Stimulated activated CD8-positive, alpha-beta memory T cell treated with anti-CD3 and anti-CD28 coated beads, Interleukin-7, amount 100 ng/mL, for 48 hours (primary cell): ENCODE measurements around the gene RMND5B.
A peak's percentile ranks its signal among the peaks of the same experiment; 100 is the strongest.
"Not testable (repeated sequence)": the region's sequence is repeated elsewhere in the genome, so short reads cannot be mapped to it uniquely, and the experiment has no call there.

Experiments
- DNase-seq, 2 donors: peaks; one replicate each; pipeline ENCODE4 v3.0.0-alpha.2; 2020; ENCODE audit warnings: low read depth in 1 of 2; ENCODE audit errors: extremely low read depth in 1 of 2

The RMND5B gene

GRCh38 chr5:178127300-178128009 is 3.4 kb upstream of the RMND5B start:
- DNase-seq, result not testable (repeated sequence)

GRCh38 chr5:178129296-178129695 is 1.5 kb upstream of the RMND5B start:
- DNase-seq, result no peak

- not testable (repeated sequence) for DNase-seq
These were observed 609 bp upstream of the RMND5B start for GRCh38 chr5:178130234-178130575.

GRCh38 chr5:178131446-178131996 is 707 bp downstream of the RMND5B start:
- no peak for DNase-seq

GRCh38 chr5:178136990-178137389 is 6.2 kb downstream of the RMND5B start:
- no peak for DNase-seq

GRCh38 chr5:178137991-178138390 is 7.2 kb downstream of the RMND5B start:
- no peak for DNase-seq

- no peak for DNase-seq
These were observed 10.7 kb downstream of the RMND5B start for GRCh38 chr5:178141550-178141949.

- no peak for DNase-seq
These were observed 11.8 kb downstream of the RMND5B start for GRCh38 chr5:178142642-178143041.

GRCh38 chr5:178143246-178143645 is 12.4 kb downstream of the RMND5B start:
- DNase-seq, result no peak

GRCh38 chr5:178143901-178144300 is 13.1 kb downstream of the RMND5B start:
- DNase-seq, result no peak

GRCh38 chr5:178145965-178146820 is 15.4 kb downstream of the RMND5B start:
- no peak for DNase-seq

- no peak for DNase-seq
These were observed 16.6 kb downstream of the RMND5B start for GRCh38 chr5:178147406-178147805.

- DNase-seq, result no peak
These were observed 18.6 kb downstream of the RMND5B start for GRCh38 chr5:178149199-178149932.

- DNase-seq, result no peak
These were observed 20.3 kb downstream of the RMND5B start for GRCh38 chr5:178150977-178151734.

- no peak for DNase-seq
These were observed 22.0 kb downstream of the RMND5B start for GRCh38 chr5:178152491-178153444.

GRCh38 chr5:178153530-178154340 is 22.9 kb downstream of the RMND5B start, which contains the start of gene NHP2:
TSS of gene NHP2 (minus strand) at chr5:178153885. CDS start at chr5:178153817, 68 bp downstream.
- peak; percentile 94 to 97 for DNase-seq

GRCh38 chr5:178155065-178155464 is 24.3 kb downstream of the RMND5B start:
- DNase-seq, result no peak

- no peak for DNase-seq
These were observed 29.4 kb downstream of the RMND5B start for GRCh38 chr5:178160176-178160575.
